Measurements from ENCODE around the gene SCLT1.
A peak's percentile ranks its signal among the peaks of the same experiment; 100 is the strongest.

SCLT1 gene

DNA sequence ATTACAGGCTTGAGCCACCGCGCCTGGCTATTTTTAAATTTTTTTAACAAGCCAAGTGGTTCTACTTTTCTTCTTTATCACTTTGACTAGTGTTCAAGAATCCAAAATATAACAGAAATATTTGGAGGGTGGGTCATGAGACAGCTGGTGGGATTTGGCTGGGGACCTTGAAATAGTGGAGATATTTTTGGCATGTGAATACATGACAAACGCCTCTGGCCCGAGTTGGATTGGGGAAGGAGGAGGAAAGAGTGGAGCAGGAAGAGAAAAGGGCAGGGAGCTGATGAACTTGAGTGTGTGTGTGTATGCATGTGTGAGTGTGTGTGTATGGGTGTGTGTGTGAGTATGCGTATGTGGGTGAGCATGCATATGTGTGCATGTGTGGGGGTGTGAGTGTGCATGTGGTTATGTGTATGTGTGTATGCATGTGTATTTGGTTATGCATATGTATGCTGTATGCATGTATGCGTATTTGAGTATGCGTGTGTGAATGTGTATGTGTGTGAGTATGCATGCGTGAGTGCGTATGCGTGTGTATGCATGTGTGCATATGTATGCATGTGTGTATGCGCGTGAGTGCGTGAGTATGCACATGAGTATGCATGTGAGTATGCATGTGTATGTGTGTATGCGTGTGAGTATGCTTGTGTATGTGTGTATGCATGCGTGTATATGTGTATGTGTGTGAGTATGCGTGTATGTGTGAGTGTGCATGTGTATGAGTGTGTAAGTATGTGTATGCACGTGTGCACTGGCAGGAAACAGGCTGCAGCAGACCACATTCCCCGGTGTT, 234.3 kb downstream of the SCLT1 start:
- Mint-ChIP-seq H3K36me3 (peaks cover 15% of the 10 kb centered on the region), H3K4me3 (no peak overlapping the region), H3K27ac (peak overlapping the region; percentile 19), H3K27me3 (no peaks in the 10 kb centered on the region), H3K4me1 (peaks cover 58% of the 10 kb centered on the region), H3K9me3 (no peaks in the 10 kb centered on the region)

DNA sequence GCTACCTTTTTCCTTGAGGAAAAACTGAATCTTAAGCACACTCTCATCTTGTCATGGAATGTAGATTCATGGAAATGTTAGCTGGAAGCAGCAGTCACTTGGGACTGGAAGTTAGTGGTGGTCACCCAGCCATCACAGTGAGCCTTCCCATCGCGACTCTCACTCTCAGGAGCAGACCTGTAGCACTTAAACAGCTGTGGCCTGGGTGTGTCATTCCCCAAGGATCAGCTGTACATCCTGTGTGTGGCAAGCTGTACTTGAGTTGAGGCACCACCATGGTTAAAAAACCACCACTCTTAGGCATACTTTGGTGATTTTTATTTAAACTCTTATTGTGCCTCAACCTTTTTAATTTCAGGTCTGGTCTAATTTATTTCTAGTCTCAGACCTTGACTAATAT, 237.1 kb downstream of the SCLT1 start:
- Mint-ChIP-seq H3K9me3 (no peaks in the 10 kb centered on the region), H3K4me1 (peaks cover 43% of the 10 kb centered on the region)

DNA sequence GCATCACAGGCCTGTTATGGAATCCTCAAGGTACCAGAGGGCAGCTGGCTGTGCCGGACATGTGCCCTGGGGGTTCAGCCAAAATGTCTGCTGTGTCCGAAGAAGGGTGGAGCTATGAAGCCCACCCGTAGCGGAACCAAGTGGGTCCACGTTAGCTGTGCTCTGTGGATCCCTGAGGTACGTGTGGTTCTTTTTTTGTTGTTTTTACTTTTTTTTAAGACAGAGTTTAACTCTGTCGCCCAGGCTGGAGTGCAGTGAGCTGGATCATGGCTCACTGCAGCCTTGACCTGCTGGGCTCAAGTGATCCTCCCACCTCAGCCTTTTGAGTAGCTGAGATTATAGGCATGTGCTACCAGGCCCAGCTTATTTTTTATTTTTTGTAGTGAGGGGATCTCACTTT, 237.7 kb downstream of the SCLT1 start:
- peaks cover 37% of the 10 kb centered on the region for H3K4me1 Mint-ChIP-seq
- no peaks in the 10 kb centered on the region for H3K27me3 Mint-ChIP-seq
- peak overlapping the region; percentile 83 for H3K27ac Mint-ChIP-seq
- peaks cover 19% of the 10 kb centered on the region for H3K36me3 Mint-ChIP-seq
- H3K4me3 Mint-ChIP-seq, result no peak overlapping the region
- H3K9me3 Mint-ChIP-seq, result no peaks in the 10 kb centered on the region

More for the DNA sequence above, 237.1 kb downstream of the SCLT1 start:
- Mint-ChIP-seq H3K27ac (no peak overlapping the region), H3K27me3 (no peaks in the 10 kb centered on the region), H3K36me3 (peaks cover 22% of the 10 kb centered on the region), H3K4me3 (no peak overlapping the region)

DNA sequence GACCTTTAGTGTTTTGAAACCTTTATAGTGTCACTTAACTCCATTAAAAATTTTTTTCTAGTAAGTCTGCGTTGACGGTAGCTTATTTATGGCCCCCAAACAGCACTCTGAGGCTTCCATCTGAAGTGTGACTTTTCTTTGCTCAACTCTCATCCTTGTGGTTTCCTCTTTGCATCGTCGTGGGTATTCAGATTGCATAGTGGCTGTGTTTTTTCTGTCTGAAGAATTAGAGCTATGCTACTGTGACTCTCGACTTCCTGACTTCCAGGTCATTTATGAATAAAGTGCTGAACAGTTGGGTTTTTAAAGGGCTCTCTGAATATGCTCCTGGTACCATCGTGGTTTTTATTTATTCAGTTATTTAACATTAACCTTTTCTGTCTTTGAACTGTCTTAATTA, 238.9 kb downstream of the SCLT1 start:
- Mint-ChIP-seq H3K27ac (peak overlapping the region; percentile 87), H3K9me3 (no peaks in the 10 kb centered on the region), H3K36me3 (peaks cover 18% of the 10 kb centered on the region), H3K4me1 (peaks cover 32% of the 10 kb centered on the region), H3K4me3 (peak overlapping the region; percentile 62), H3K27me3 (no peaks in the 10 kb centered on the region)

DNA sequence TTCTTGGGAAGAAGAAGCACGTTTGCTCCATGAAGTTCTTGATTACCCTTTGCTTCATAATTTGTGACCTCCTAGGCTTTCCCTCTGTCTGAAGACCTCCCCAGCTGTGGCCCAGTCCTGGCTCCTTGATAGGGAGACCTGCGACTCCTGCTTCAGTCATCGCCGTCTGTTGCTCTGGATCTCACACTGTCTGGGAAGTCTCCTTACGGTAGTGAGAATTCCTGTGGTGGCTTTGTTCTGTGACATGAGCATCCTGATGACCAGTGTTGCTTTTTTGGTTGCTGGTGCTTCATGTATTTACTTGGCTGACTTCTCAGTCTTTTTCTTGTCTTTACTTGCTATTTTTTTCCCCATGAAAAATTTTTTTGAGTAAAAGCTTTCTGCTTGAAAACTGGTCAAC, 239.6 kb downstream of the SCLT1 start:
- peak overlapping the region; percentile 87 for H3K27ac Mint-ChIP-seq
- H3K4me3 Mint-ChIP-seq, result no peak overlapping the region
- no peaks in the 10 kb centered on the region for H3K27me3 Mint-ChIP-seq
- peaks cover 15% of the 10 kb centered on the region for H3K36me3 Mint-ChIP-seq
- no peaks in the 10 kb centered on the region for H3K9me3 Mint-ChIP-seq
- peaks cover 25% of the 10 kb centered on the region for H3K4me1 Mint-ChIP-seq

DNA sequence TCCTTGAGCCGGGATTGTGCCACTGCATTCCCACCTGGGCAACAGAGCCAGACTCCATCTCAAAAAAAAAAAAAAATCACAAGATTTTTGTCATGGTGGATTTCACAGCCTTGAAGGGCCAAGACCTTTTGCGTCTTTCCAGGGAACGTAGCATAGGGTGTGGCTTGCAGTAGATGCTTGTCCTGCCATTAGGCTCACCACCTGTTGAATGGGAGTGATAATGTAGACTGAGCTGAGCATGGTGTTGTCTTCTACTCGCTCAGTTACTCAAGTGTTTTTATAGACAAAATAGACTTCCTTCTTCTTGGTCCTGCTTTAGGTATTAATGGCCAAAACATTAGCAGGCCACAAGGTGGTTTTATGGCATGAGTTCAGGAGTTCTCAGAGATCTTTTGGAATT, 243.1 kb downstream of the SCLT1 start:
- no peak overlapping the region for H3K4me3 Mint-ChIP-seq
- H3K27me3 Mint-ChIP-seq, result no peaks in the 10 kb centered on the region
- peaks cover 23% of the 10 kb centered on the region for H3K4me1 Mint-ChIP-seq
- no peak overlapping the region for H3K27ac Mint-ChIP-seq
- H3K36me3 Mint-ChIP-seq, result peaks cover 16% of the 10 kb centered on the region
- H3K9me3 Mint-ChIP-seq, result no peaks in the 10 kb centered on the region

DNA sequence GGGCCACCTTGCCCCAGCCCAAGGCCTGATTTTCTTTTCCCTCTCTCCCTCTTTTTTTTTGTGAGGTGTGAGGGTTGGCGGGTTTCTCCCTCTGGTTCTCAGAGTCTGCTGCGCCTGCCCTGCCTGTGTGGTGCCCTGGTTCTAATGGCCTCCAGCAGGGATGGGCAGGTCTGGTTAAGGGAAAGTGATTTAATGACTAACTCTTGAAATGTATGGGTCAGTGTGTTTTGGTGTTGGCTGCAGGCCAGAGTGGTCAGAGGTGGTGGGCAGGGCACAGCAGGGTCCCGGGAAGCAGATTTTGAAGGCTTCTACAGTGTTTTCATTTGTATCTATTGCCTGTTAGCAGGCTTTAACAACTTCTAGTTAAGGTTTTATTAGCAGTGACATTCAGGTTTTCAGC, 244.9 kb downstream of the SCLT1 start:
- H3K36me3 Mint-ChIP-seq, result peaks cover 19% of the 10 kb centered on the region
- peak overlapping the region; percentile 75 for H3K27ac Mint-ChIP-seq
- H3K9me3 Mint-ChIP-seq, result no peaks in the 10 kb centered on the region
- no peaks in the 10 kb centered on the region for H3K27me3 Mint-ChIP-seq
- peaks cover 7% of the 10 kb centered on the region for H3K4me1 Mint-ChIP-seq
- no peak overlapping the region for H3K4me3 Mint-ChIP-seq

DNA sequence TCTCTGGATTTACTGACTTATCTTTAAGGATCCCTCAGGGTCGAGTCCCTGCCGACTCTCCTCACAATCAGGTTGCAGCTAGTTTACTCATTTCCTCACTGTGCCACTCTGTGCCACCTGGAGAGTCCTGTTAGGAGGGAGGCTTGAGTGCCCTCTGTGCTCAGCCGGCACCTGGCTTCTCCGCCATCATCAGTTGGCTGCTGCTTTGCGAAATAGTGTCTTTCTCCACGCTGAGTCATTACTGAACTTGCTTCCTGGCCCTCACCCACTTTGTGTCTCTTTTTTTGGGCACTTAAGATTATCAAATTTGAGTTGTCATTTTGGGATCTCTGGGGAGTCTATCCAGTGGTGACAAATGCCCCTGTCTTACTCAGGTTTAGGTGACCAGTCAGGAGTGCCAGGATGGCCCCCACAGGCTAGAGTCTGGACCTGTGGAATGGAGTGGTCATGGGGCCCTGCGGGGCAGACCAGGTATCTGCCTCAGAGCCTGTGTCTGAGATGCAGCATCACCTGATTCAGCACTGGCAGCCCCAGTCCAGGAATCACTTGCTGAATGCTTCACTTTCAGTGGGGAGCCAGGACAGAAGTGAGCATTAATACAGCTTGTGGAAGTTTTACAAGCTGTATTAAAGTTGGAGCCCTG, 246.1 kb downstream of the SCLT1 start:
- H3K36me3 Mint-ChIP-seq, result peaks cover 19% of the 10 kb centered on the region
- H3K27me3 Mint-ChIP-seq, result no peaks in the 10 kb centered on the region
- no peaks in the 10 kb centered on the region for H3K9me3 Mint-ChIP-seq
- H3K27ac Mint-ChIP-seq, result peak overlapping the region; percentile 70
- H3K4me1 Mint-ChIP-seq, result peaks cover 11% of the 10 kb centered on the region
- no peak overlapping the region for H3K4me3 Mint-ChIP-seq

DNA sequence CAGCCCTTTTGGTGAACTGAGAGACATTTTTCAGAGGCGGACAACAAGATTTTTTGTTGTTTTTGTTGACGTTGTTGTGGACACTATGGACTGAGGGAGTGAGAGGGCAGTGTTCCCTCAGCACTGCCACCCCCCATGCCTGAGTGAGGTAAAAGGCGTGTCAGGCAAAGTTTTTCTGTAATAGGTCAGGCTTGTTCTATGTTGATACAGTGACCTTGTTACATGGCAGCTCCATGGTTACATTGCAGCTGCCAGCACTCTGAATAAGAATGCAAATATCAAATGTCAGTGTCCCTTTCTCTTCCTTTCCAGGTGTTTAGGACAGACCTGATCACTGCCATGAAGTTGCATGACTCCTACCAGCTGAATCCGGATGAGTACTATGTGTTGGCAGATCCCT, 247.3 kb downstream of the SCLT1 start:
- no peak overlapping the region for H3K4me3 Mint-ChIP-seq
- no peaks in the 10 kb centered on the region for H3K9me3 Mint-ChIP-seq
- peaks cover 13% of the 10 kb centered on the region for H3K36me3 Mint-ChIP-seq
- H3K27ac Mint-ChIP-seq, result no peak overlapping the region
- H3K4me1 Mint-ChIP-seq, result peaks cover 20% of the 10 kb centered on the region
- no peaks in the 10 kb centered on the region for H3K27me3 Mint-ChIP-seq

DNA sequence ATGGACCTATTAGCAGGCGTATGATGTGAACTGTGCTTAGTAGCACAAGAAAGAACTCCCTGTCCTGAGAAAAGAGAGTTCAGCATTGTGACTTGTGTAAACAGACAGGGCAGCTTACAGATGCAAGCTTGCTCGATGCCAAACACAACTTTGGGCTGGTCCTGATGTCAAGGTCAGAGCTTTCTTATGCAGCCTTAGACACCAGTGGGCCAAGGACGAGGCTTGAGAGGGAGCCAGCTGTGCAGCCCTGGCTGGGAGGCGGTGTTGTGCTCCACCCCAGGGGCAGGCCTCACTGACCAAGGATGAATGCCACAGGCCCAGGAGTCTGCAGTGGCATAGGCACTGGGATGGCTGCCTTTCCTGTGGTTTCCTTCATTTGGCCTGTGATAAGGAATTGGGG, 248.4 kb downstream of the SCLT1 start:
- Mint-ChIP-seq H3K27me3 (no peaks in the 10 kb centered on the region), H3K4me1 (peaks cover 31% of the 10 kb centered on the region), H3K27ac (no peak overlapping the region), H3K9me3 (no peaks in the 10 kb centered on the region), H3K36me3 (peaks cover 13% of the 10 kb centered on the region), H3K4me3 (no peak overlapping the region)

DNA sequence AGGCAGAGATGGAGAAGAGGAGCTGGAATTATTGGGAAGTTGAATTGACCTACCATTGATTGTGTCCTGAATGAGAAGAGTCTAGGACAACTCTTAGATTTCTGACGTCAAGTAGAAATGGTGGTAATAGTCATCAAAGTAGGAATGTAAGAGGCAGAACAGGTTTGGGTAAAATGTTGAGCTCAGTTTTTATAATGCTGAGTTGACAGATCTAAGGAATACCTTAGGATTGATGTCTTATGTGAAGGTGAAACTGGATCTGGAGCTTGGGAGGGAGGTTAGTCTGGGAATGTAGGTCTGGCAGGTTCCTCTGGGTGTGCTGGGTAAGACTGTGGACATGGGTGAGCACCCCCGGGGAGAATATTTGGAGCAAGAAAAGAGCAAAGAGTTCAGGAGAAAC, 251.9 kb downstream of the SCLT1 start:
- Mint-ChIP-seq H3K4me1 (peaks cover 65% of the 10 kb centered on the region), H3K36me3 (peaks cover 6% of the 10 kb centered on the region), H3K27ac (peak overlapping the region; percentile 82), H3K27me3 (no peaks in the 10 kb centered on the region), H3K9me3 (no peaks in the 10 kb centered on the region), H3K4me3 (no peak overlapping the region)

DNA sequence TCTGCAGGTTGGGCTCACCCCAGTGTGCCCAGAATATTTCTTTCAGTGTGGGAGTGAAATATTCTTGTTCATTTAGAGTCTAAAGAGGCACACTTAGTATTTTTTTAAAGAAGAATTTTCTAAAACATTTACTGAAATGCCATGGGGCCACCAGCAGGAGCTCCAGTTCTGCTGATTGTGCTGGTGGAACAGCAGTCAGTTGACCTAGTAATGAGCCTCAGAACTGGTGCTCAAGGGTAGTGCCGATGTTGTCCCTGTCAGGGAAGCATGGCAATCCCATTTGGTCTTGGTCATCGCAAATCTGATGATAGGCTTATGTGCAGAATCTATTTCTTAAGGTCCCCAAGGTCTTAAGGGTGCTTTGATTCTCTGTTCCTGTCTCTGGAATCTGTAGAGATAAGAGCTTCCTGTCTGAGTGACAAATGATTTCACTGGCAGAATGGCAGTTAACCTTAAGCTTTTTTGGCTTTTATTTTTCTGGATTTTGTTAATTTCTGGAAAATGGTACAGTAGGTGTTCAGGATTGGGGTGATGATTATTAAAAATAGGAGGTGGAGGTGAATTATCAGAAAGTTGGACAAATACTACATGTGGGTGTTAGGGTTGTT, 252.5 kb downstream of the SCLT1 start:
- H3K9me3 Mint-ChIP-seq, result no peaks in the 10 kb centered on the region
- H3K36me3 Mint-ChIP-seq, result peaks cover 6% of the 10 kb centered on the region
- peak overlapping the region; percentile 82 for H3K27ac Mint-ChIP-seq
- peaks cover 68% of the 10 kb centered on the region for H3K4me1 Mint-ChIP-seq
- no peaks in the 10 kb centered on the region for H3K27me3 Mint-ChIP-seq
- no peak overlapping the region for H3K4me3 Mint-ChIP-seq

DNA sequence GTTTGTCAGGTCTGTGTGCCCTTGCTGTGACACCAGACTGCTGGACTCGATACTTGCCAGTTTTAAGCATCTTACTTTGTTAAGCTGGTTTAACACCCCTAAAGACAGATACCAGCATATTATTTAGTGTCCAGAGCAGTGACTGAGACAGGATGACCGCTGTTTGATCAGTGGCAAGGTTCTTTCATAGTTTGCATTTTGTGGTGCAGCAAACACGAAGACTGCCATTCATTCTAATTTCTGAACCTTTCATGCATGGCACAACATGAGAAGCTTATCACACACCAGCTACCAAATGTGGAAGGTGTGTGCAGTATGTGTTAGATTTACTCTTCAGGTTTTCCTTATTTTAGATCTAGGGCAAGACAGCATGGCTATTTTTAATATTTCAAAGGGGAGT, 255.7 kb downstream of the SCLT1 start:
- Mint-ChIP-seq H3K4me1 (peaks cover 73% of the 10 kb centered on the region), H3K36me3 (no peaks in the 10 kb centered on the region), H3K27ac (peak overlapping the region; percentile 74), H3K27me3 (no peaks in the 10 kb centered on the region), H3K4me3 (no peak overlapping the region), H3K9me3 (no peaks in the 10 kb centered on the region)

DNA sequence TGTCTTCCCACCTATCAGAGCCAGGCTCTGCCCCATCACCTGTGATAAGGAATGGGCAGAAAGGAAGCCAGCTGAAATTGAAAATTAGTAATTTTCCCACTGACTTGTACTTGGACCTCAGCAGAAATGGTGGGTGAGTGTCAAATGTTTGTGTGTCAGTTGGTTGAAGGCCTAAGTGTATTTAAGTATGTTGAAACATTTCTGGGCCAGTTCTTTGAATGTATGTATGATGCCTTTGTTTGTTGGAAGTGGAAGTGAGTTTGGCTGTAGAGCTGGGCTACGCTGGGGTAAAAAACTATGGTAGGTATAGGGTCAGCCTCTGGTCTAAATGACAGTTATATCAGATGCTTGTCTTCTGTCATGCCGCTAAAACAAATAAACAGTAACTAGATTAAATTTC, 256.1 kb downstream of the SCLT1 start:
- no peak overlapping the region for H3K27ac Mint-ChIP-seq
- peaks cover 74% of the 10 kb centered on the region for H3K4me1 Mint-ChIP-seq
- H3K4me3 Mint-ChIP-seq, result no peak overlapping the region
- no peaks in the 10 kb centered on the region for H3K9me3 Mint-ChIP-seq
- no peaks in the 10 kb centered on the region for H3K27me3 Mint-ChIP-seq
- no peaks in the 10 kb centered on the region for H3K36me3 Mint-ChIP-seq

DNA sequence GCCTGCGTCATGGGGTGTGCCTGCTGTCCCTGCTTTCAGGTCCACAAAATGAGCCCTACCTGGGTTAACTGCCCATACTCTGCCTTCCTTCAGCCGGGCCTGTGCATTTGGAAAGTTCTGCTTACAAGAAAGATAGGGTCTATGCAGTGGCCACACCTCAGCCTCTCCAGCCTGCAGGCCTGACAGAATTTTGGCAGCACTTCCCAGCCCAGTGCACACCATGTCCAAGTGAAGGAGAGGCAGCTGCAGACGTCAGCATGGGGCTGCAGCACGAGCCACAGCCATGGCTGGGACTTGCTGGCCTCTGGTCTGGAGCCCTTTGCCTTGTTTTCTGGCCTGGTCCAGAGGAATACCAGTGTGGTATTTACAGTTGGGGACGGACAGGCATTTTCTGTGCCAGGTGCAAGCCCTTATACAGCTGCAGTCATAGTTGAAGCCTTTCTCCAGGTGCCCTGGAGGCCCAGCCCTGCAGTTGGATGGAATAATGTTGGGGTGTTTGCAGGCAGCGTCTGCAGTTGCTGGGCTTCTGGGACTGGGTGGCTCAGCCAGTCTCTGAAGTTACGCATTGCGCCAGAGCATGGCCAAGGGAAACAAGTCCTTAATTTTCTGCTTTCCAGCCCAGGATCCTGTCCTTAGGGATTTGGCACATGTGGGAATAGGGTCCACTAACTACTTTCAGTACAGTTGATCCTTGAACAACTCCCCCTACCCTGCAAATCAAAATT, 257.7 kb downstream of the SCLT1 start:
- no peak overlapping the region for H3K4me3 Mint-ChIP-seq
- peak overlapping the region; percentile 79 for H3K27ac Mint-ChIP-seq
- H3K9me3 Mint-ChIP-seq, result no peaks in the 10 kb centered on the region
- H3K4me1 Mint-ChIP-seq, result peaks cover 77% of the 10 kb centered on the region
- no peaks in the 10 kb centered on the region for H3K36me3 Mint-ChIP-seq
- no peaks in the 10 kb centered on the region for H3K27me3 Mint-ChIP-seq

All from activated naive CD4-positive, alpha-beta T cell treated with anti-CD3 and anti-CD28 coated beads, Interleukin-2, amount 50 U/mL, for 24 hours (primary cell).